NCI-H82 treated with DMSO at 0.1 percent for 48 hours (cell line): ENCODE measurements around the gene RASAL3.
A peak's percentile ranks its signal among the peaks of the same experiment; 100 is the strongest.

Source experiments
- DNase-seq: peaks from one replicate; lab custom pipeline; 2025; ENCODE audit not compliant: unreplicated experiment; lab: John Stamatoyannopoulos, UW

Gene RASAL3

GRCh38 chr19:15449620-15450527 lies 14.5 kb downstream of the RASAL3 start, which contains the start of gene WIZ:
Gene WIZ (minus strand): TSS chr19:15449956. CDS start chr19:15448307, 1,649 bp downstream.
- DNase-seq: no peak

GRCh38 chr19:15448778-15449619 lies 15.3 kb downstream of the RASAL3 start:
- DNase-seq: no peak

- DNase-seq: peak; percentile 4
Measured at GRCh38 chr19:15448044-15448777, 16.1 kb downstream of the RASAL3 start.

GRCh38 chr19:15447057-15447456 lies 17.3 kb downstream of the RASAL3 start:
- DNase-seq: no peak

- no peak for DNase-seq
Measured at GRCh38 chr19:15445807-15446376, 18.5 kb downstream of the RASAL3 start.

- DNase-seq: no peak
Measured at GRCh38 chr19:15445227-15445605, 19.1 kb downstream of the RASAL3 start.

- DNase-seq: no peak
Measured at GRCh38 chr19:15444505-15445226, 19.7 kb downstream of the RASAL3 start.

GRCh38 chr19:15443838-15444237 lies 20.5 kb downstream of the RASAL3 start:
- DNase-seq: no peak

- no peak for DNase-seq
Measured at GRCh38 chr19:15443325-15443724, 21.0 kb downstream of the RASAL3 start.

GRCh38 chr19:15442142-15442920 lies 22.0 kb downstream of the RASAL3 start:
- no peak for DNase-seq

- DNase-seq: no peak
Measured at GRCh38 chr19:15441317-15441716, 23.0 kb downstream of the RASAL3 start.

GRCh38 chr19:15439821-15440641 lies 24.3 kb downstream of the RASAL3 start:
- DNase-seq: no peak

- no peak for DNase-seq
Measured at GRCh38 chr19:15439078-15439799, 25.1 kb downstream of the RASAL3 start.

GRCh38 chr19:15438577-15438976 lies 25.8 kb downstream of the RASAL3 start:
- no peak for DNase-seq

GRCh38 chr19:15438124-15438496 lies 26.2 kb downstream of the RASAL3 start:
- no peak for DNase-seq

- DNase-seq: no peak
Measured at GRCh38 chr19:15437355-15438123, 26.8 kb downstream of the RASAL3 start.

GRCh38 chr19:15436826-15437110 lies 27.6 kb downstream of the RASAL3 start:
- DNase-seq: no peak
